ENCODE results near the gene DUSP3.

DNA sequence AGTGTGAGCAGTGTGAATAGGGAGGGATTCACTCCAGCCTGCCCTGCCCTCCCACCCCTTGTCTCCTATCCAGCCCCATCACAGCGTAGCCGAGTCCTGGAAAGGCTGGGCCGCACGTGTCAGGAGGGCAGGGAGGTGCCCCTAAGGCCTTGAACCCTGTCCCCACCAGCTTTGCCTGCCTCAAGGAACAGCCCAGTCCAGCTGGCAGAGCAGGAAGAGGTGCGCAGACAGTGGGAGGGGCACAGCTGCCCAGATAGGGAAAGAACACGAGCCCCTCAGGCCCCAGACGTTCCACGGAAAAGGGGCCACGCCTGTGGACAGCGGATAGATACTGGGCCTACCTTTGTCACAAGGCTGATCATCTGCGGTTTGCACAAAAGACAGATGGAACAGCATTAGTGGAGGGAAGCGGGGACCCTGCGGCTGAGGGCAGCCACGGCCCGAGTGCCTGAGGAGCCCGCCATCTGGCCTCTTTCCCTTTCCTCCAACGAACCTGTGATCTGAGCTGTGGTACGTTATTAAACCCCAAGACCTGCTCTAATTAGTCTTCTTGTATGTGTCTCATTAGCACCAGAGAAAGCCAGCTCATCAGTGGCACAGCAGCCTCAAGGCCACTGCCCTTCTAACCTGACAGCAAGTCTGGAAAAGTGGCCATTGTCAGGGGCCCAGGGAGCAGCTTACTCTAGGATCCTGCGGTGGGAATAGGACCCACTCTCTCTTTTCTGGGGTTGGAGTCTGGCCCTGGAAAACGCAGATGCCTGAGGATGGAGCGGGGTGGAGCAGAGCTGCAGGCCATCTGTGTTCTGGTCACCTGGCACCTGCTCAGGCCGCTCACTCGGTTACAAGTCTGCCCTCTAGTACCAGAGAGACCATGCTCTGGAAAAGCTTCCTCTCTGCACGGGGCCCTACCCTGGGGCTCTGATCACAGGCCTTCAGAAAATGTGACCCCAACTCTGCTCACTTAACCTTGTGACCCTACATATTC lies 37.9 kb upstream of the DUSP3 start:
- TF ChIP-seq, protein P1, sequence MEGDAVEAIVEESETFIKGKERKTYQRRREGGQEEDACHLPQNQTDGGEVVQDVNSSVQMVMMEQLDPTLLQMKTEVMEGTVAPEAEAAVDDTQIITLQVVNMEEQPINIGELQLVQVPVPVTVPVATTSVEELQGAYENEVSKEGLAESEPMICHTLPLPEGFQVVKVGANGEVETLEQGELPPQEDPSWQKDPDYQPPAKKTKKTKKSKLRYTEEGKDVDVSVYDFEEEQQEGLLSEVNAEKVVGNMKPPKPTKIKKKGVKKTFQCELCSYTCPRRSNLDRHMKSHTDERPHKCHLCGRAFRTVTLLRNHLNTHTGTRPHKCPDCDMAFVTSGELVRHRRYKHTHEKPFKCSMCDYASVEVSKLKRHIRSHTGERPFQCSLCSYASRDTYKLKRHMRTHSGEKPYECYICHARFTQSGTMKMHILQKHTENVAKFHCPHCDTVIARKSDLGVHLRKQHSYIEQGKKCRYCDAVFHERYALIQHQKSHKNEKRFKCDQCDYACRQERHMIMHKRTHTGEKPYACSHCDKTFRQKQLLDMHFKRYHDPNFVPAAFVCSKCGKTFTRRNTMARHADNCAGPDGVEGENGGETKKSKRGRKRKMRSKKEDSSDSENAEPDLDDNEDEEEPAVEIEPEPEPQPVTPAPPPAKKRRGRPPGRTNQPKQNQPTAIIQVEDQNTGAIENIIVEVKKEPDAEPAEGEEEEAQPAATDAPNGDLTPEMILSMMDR (conservative IDR thresholded peaks at IDR 0.05; ENCODE audit: low read depth, low read length) = no peak
- no peak for TF ChIP-seq EZH2 (IDR thresholded peaks at IDR 0.05; ENCODE audit: low read length, unreplicated experiment)
- TF ChIP-seq EZH2phosphoT487 (IDR thresholded peaks at IDR 0.05; ENCODE audit: borderline replicate concordance, low read length) = no peak

All from PC-3 (cell line).